Testis (tissue), 2 donors: ENCODE data around the gene PROC.

Source experiments
- CTCF ChIP-seq, 3 experiments: fragments of 450-650 bp in 2 of 3; fragments of 200-600 bp in 1 of 3; sonication (generic) in 1 of 3; IDR thresholded peaks; one replicate each; pipeline ENCODE4 v1.5.1; 2016 to 2019; ENCODE audit warnings: antibody characterized with exemption in 3 of 3, mild to moderate bottlenecking in 2 of 3, moderate library complexity in 1 of 3
- POLR2A ChIP-seq: fragments of 450-650 bp; IDR thresholded peaks from one replicate; pipeline ENCODE4 v1.6.1; 2017; ENCODE audit warnings: antibody characterized with exemption, mild to moderate bottlenecking, moderate library complexity

GRCh38 chr2:127424598-127425520, 6.6 kb downstream of the PROC start:
- TF ChIP-seq CTCF (IDR thresholded peaks at IDR 0.05): no peak
- no peak for TF ChIP-seq POLR2A
